Loucy (cell line): ENCODE results near the gene TMEM59.
"Not testable (repeated sequence)": the region's sequence is repeated elsewhere in the genome, so short reads cannot be mapped to it uniquely, and the experiment has no call there.

Experiments
- H2AFZ ChIP-seq: fragments of 200-600 bp; sonication (generic); 2 replicates; pipeline ENCODE4 v1.6.0; 2016; ENCODE audit warnings: antibody characterized with exemption, mild to moderate bottlenecking, low read length, moderate library complexity
- H3F3A ChIP-seq: fragments of 200-600 bp; 2 replicates; pipeline ENCODE4 v1.6.0; 2016; ENCODE audit warnings: antibody characterized with exemption, low read depth, mild to moderate bottlenecking
- H3K27me3 ChIP-seq: fragments of 200-600 bp; sonication (generic); 2 replicates; pipeline ENCODE4 v1.6.1; 2014; ENCODE audit warnings: low read length, mild to moderate bottlenecking; ENCODE audit not compliant: insufficient read depth, poor library complexity, severe bottlenecking
- H3K36me3 ChIP-seq: fragments of 200-600 bp; sonication (generic); 2 replicates; pipeline ENCODE4 v1.6.1; 2016; ENCODE audit warnings: low read length; ENCODE audit not compliant: insufficient read depth
- H3K4me1 ChIP-seq: fragments of 200-600 bp; sonication (generic); 2 replicates; pipeline ENCODE4 v1.5.1; 2014; ENCODE audit warnings: low read length, mild to moderate bottlenecking; ENCODE audit not compliant: insufficient read depth, poor library complexity, severe bottlenecking
- H3K4me2 ChIP-seq: fragments of 200-600 bp; sonication (generic); 2 replicates; pipeline ENCODE4 v1.6.0; 2014; ENCODE audit warnings: antibody characterized with exemption, low read length, low read depth, mild to moderate bottlenecking; ENCODE audit not compliant: poor library complexity, severe bottlenecking
- H3K4me3 ChIP-seq: fragments of 200-600 bp; sonication (generic); 2 replicates; pipeline ENCODE4 v1.5.1; 2014; ENCODE audit warnings: low read length, mild to moderate bottlenecking, mixed read lengths; ENCODE audit not compliant: poor library complexity, severe bottlenecking
- H3K79me2 ChIP-seq: fragments of 200-600 bp; sonication (generic); 2 replicates; pipeline ENCODE4 v1.6.1; 2014; ENCODE audit warnings: low read length; ENCODE audit not compliant: insufficient read depth
- H3K9ac ChIP-seq: fragments of 200-600 bp; sonication (generic); 2 replicates; pipeline ENCODE4 v1.6.0; 2014; ENCODE audit warnings: mild to moderate bottlenecking, low read depth, low read length, moderate library complexity; ENCODE audit not compliant: poor library complexity, severe bottlenecking
- H3K9me2 ChIP-seq: fragments of 200-600 bp; sonication (generic); replicated peaks from 2 replicates; pipeline ENCODE4 v1.6.1; 2016; ENCODE audit warnings: low read depth, low read length, mixed read lengths
- H3K9me3 ChIP-seq: fragments of 200-600 bp; sonication (generic); 2 replicates; pipeline ENCODE4 v1.6.1; 2014; ENCODE audit warnings: mild to moderate bottlenecking, antibody characterized with exemption, low read length, low read depth; ENCODE audit not compliant: insufficient read depth
- H4K20me1 ChIP-seq: fragments of 200-600 bp; sonication (generic); 2 replicates; pipeline ENCODE4 v1.6.0; 2014; ENCODE audit warnings: antibody characterized with exemption, low read length, mild to moderate bottlenecking; ENCODE audit not compliant: insufficient read depth, poor library complexity, severe bottlenecking
- CTCF ChIP-seq: fragments of 200-600 bp; sonication (generic); conservative IDR thresholded peaks from 2 replicates; pipeline ENCODE4 v1.5.1; 2014; ENCODE audit warnings: mild to moderate bottlenecking, antibody characterized with exemption, low read length
- EZH2phosphoT487 ChIP-seq: fragments of 200-600 bp; IDR thresholded peaks from 2 replicates; pipeline ENCODE4 v1.6.1; 2018; ENCODE audit warnings: antibody characterized with exemption, mild to moderate bottlenecking, moderate library complexity, borderline replicate concordance

Gene TMEM59

DNA sequence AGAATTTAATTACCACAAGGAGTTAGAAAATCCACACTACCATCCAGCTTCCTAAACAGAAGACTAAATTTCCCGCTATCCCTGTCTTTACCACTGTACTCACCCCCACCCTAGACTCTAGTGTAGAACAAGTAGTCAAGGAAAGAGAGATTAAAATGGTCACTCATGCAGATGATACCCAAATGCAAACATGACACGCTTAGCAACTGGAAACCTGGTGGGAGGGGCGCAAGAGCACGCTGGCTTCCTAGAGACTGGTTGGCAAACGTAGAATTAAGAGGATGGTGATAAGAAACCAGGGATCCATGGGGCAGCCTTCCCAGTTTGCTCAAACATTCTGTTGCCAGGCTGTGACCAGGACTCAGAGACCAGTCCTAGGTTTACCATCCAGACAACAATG is 25.2 kb downstream of the TMEM59 start:
- Histone ChIP-seq H3K9me3 (no peaks in the 10 kb centered on the region), H3F3A (no peaks in the 10 kb centered on the region), H3K4me1 (no peaks in the 10 kb centered on the region), H3K36me3 (peaks cover 31% of the 10 kb centered on the region; the same call in 1 of the 2 replicates), H3K4me2 (no peak overlapping the region), H3K79me2 (no peaks in the 10 kb centered on the region), H2AFZ (no peak overlapping the region), H4K20me1 (no peaks in the 10 kb centered on the region), H3K27me3 (no peaks in the 10 kb centered on the region), H3K4me3 (no peak overlapping the region), H3K9me2 (no peaks in the 10 kb centered on the region), H3K9ac (no peak overlapping the region)
- TF ChIP-seq EZH2phosphoT487 = no peak
- no peak for TF ChIP-seq CTCF

- not testable (repeated sequence) for H3K79me2 ChIP-seq
Measured at GRCh38 chr1:54024811-54025210, 28.2 kb downstream of the TMEM59 start.

DNA sequence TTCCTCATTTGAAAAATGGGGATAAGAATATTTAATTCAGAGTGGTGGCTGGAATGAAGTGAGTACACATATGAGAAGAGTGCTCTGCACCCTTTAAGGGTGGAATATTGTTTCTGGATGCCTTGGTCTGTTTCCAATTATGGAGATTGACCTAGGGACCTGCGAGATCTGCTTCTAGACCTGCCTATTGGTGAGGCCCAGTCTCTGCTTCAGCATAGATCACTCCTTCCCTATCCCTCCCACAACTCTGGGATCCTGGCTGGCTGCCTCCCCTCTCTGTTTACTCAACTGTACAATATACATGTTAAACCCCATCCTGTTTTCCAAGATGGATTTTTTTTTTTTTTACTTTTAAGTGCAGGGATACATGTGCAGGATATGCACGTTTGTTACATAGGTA is 28.6 kb downstream of the TMEM59 start:
- Histone ChIP-seq H3K27me3 (no peaks in the 10 kb centered on the region), H3K36me3 (no peaks in the 10 kb centered on the region), H3K9ac (no peak overlapping the region), H2AFZ (no peak overlapping the region), H3K9me2 (no peaks in the 10 kb centered on the region), H3K4me3 (no peak overlapping the region), H3F3A (no peaks in the 10 kb centered on the region), H3K9me3 (no peaks in the 10 kb centered on the region), H3K4me1 (no peaks in the 10 kb centered on the region), H3K4me2 (no peak overlapping the region), H3K79me2 (no peaks in the 10 kb centered on the region), H4K20me1 (no peaks in the 10 kb centered on the region)
- no peak for TF ChIP-seq EZH2phosphoT487

More at GRCh38 chr1:54024811-54025210, 28.2 kb downstream of the TMEM59 start:
- H3K36me3 ChIP-seq, H3F3A ChIP-seq, H3K4me3 ChIP-seq, H4K20me1 ChIP-seq, H3K4me1 ChIP-seq, H3K9me3 ChIP-seq, H3K27me3 ChIP-seq, H3K9me2 ChIP-seq, H2AFZ ChIP-seq, H3K4me2 ChIP-seq, H3K9ac ChIP-seq: not testable (repeated sequence)

DNA sequence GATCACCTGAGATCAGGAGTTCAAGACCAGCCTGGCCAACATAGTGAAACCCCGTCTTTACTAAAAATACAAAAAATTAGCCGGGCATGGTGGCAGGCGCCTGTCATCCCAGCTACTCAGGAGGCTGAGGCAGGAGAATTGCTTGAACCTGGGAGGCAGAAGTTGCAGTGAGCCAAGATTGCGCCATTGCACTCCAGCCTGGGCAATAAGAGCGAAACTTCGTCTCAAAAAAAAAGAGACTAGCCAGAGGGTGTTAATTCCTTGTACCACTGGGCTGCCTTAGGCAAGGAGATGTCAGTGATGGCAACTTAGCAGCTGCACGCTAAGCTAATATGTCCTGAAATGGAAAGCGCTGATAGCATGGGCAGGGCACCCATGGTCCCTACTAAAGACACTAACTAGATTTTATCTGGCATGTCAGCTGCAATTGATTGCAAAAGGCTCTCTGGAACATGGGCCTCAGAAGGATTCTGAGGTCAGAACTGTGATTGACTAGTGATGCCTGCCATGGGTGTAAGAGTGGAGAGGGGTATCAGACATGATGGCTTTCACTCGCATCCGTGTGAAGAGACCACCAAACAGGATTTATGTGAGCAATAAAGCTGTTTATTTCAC is 33.3 kb downstream of the TMEM59 start:
- H3K4me3 ChIP-seq, H3K4me1 ChIP-seq, H3K4me2 ChIP-seq, H2AFZ ChIP-seq, H4K20me1 ChIP-seq, H3F3A ChIP-seq, H3K36me3 ChIP-seq, H3K9ac ChIP-seq, H3K79me2 ChIP-seq, H3K9me3 ChIP-seq, H3K9me2 ChIP-seq, H3K27me3 ChIP-seq: not testable (repeated sequence)
